HEK293 (cell line): ENCODE results near the gene MACROD1.

ENCODE experiments used
- ZNF138 ChIP-seq: fragments of 450-650 bp; formaldehyde crosslinking; IDR thresholded peaks from 2 replicates; pipeline ENCODE4 v1.5.1; 2016; ENCODE audit warnings: missing biosample characterization, missing genetic modification characterization, borderline replicate concordance
- ZNF140 ChIP-seq: fragments of 450-650 bp; formaldehyde crosslinking; IDR thresholded peaks from 2 replicates; pipeline ENCODE4 v1.5.1; 2016; ENCODE audit warnings: missing biosample characterization, missing genetic modification characterization

- TF ChIP-seq ZNF138 (no peak), ZNF140 (tag by site-specific recombination) (no peak)
These were observed 137.4 kb downstream of the MACROD1 start for GRCh38 chr11:64028398-64029115.
